DMS153 treated with DMSO at 0.1 percent for 48 hours (cell line): ENCODE measurements around the gene USH1C.

Source experiments
- DNase-seq: peaks from one replicate; lab custom pipeline; 2025; ENCODE audit not compliant: unreplicated experiment; lab: John Stamatoyannopoulos, UW

The USH1C gene

GRCh38 chr11:17544181-17544622 is at the start of gene USH1C:
Gene USH1C (minus strand): TSS chr11:17544416. CDS start chr11:17544307, 109 bp downstream.
- no peak for DNase-seq

DNA sequence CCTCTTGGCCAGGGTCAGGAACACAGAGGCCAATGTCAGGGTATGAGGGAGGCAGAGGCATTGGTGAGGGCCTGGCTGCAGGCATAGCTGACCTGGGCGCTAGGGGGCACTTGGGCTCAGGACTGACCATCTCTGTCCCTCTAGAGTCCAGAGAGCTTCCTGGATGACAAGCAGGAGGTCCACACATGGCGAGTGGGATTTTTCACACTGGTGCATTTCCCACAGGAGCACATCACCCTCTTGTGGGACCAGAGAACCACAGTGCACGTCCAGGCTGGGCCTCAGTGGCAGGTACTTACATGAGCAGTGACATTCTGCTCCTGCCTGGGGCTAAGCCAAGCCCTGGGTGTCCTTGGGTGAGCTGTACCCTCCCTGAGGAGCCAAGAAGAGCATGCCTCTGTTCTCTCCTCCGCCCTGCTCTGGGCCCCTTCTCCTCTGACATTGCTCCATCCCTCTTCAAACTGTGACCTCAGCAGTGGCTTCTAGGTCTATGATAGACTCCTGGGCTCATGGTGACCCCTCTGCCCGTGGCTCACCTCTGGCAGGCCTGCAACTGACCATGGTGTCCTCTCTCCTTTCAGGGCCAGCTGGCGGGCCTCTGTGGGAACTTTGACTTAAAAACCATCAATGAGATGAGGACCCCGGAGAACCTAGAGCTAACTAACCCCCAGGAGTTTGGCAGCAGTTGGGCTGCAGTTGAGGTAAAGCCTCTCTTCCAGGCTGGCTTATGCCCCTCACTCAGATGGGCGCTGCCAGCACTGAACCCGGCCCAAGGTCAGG is 49.4 kb upstream of the USH1C start:
- DNase-seq = no peak

DNA sequence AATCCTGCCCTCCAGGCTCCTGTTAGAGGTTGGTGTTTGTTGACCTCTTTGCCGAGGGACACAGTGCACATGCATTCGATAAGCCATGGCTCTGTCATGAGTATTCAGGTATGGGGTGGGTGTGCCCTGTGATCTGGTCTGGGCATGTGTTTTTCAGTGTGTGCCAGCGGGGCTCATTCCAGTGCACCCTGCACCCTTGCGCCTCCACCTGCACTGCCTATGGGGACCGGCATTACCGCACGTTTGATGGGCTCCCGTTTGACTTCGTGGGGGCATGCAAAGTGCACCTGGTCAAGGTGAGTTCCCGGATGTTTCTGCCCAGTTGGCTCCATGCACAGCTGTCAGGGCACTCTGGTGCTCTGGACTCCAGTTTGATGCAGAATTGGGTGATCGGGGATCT is 47.1 kb upstream of the USH1C start:
- DNase-seq = no peak

DNA sequence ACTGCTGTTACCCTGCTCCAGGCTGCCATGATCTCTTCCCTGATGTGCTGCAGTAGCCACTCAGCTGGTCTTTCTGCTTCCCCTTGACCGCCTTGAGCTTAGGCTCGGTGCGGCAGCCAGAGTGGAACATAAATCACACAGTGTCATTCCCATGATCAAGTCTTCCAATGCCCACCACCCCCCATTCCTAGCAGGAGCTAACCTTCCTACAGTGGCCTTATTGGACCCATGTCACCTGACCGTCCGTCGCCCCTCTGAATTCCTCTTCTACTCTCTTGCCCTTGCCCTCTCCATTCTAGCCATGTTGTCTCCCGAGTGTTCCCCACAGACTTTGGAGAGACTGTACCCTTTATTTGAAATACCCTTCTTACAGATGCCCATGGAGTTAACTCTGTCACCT is 46.2 kb upstream of the USH1C start:
- DNase-seq = no peak

GRCh38 chr11:17588721-17589120 is 44.5 kb upstream of the USH1C start:
- no peak for DNase-seq

GRCh38 chr11:17588166-17588565 is 44.0 kb upstream of the USH1C start:
- no peak for DNase-seq

DNA sequence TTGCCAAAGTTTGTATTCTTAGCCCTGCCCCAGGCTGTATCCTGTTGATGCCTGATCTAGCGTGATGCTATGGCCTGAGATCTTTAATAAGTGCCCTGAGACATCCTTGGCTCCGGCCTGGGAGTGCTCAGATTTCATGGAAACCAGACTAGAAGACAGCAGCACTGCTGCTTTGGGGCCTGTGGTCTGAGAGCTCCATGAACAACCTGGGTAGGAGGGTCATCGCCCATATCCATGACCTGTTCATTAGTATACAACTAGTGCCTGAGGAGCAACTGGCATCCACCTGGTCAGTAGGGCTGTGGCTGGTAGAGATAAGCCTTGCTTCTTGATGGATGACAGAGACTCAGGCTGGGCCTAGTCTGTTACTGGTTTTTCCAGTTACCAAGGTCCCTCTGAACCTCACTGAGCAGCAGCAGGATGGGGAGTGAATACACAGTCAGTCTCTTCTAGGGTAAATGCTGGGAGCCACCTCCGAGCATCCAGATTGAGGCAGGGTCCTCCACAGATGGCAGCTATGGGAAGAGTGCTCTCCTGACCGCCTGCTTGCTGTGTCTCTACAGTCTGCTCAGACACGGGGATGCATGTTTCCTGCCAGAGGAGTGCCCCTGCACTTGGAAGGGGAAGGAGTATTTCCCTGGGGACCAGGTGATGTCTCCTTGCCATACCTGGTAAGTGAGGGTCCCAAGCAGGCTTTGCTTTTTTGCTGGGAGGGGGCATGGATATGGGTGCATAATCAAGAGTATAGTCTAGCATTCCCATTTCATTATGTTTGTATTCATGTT is 41.9 kb upstream of the USH1C start:
- DNase-seq = no peak

DNA sequence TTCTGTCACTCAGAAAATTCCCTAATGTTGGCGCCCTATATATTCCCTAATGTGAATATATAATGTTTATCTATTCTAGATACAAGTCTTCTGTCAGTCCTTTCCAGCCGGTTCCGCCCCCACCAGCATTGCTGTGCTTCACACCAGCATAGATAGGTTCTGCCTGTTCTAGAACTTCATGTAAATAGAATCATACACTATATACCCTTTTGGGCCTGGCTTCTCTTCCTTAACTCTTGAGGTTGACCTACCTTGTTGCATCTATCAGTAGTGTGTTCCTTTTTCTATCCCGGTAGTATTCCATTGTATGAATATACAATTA is 37.5 kb upstream of the USH1C start:
- no peak for DNase-seq

DNA sequence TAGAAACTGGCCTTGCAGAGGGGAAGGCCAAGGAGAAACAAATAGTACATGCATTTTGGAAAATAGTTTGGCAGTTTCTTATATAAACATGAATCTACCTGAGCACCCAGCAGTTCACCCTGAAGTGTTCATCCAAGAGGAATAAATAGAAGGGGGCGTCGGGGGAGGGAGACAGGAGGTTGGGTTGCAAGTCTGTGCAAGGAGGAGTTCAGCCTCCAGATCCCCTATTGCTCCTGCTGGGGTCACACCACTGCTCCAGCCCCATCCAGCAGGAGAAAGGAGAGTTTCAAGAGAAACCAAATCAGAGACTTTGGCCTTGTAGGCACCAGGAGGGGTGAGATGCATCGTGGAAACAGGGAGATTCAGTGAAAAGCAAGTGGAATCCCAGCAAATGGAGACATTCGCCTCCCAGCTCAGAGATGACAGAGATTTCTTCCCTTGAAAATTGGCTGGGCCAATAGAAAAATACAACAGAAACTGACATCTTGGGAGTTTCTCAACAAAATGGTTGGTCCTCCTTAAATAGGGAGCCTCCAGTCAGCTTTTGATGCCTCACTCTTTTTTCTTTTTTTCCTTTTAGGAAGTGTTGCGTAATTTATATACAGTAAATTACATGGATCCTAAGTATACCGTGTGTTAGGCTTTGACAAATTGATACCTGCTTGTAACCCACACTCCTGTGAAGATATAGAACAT is 37.0 kb upstream of the USH1C start:
- DNase-seq = no peak

GRCh38 chr11:17580271-17580670 is 36.1 kb upstream of the USH1C start:
- no peak for DNase-seq

DNA sequence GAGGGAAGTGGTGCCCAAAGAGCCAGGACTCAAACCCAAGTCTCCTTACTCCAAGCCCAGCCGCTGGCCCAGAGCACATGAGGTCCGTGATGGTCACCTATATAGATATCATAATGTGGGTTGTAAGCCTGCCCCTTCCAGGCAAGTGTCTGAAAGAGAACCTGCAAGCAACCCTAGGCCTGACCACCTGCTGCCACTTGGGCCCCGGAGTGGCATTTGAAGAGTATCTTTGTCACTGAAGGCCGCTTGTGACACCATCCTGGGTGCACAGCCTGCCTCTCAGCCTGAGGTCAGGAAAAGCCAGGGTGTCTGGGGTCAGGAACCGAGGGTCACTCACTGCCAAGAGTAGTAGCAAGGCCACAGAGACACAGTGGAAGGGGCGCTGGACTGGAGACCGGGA is 35.2 kb upstream of the USH1C start:
- no peak for DNase-seq

- no peak for DNase-seq
Observed at GRCh38 chr11:17578958-17579357, 34.7 kb upstream of the USH1C start.

- DNase-seq = no peak
Observed at GRCh38 chr11:17578296-17578695, 34.1 kb upstream of the USH1C start.

GRCh38 chr11:17575431-17576425 is 31.5 kb upstream of the USH1C start:
- no peak for DNase-seq

GRCh38 chr11:17574141-17575091 is 30.2 kb upstream of the USH1C start:
- no peak for DNase-seq

- DNase-seq = no peak
Observed at GRCh38 chr11:17573526-17573925, 29.3 kb upstream of the USH1C start.

DNA sequence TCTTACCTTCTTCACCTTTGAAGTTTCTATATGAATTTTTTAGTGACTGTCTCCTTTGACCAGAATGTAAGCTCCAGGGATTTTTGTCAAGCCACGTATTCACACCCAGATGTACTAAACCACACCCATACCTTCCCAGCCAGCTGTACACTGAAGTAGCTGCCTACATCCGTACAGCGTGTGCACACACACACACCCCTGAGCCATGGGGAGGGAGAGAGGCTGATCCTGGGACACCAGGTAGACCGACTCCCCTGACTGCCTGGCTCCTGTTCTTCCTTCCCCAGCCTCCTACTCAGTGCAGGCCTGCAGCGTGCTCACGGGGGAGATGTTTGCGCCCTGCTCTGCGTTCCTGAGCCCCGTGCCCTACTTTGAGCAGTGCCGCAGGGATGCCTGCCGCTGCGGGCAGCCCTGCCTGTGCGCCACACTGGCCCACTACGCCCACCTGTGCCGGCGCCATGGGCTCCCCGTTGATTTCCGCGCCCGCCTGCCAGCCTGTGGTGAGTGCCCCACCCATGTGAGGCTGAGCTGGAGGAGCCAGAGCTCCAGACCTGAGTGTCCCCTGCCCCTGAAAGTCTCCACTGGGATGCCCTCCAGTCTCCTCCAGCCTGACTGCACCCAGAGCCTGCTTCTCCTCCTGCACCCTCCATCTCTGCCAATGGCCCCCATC is 28.7 kb upstream of the USH1C start:
- DNase-seq = no peak

DNA sequence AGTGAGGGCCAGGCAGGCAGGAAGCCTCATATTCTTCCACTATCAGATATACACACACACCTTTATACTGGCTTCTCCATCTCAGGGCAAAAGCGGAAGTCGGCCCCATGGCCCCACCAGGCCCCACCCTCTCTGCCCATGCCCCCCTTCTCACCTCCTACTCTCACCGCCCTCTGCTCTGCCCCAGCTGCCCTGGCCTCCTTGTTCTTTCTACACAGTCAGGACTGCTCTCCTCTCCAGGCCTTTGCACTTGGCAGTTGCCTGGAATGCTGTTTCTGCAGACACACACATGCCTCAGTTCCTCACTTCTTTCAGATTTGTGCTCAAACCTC is 28.1 kb upstream of the USH1C start:
- DNase-seq = no peak
